ENCODE measurements around the gene PHYKPL.

The PHYKPL gene

DNA sequence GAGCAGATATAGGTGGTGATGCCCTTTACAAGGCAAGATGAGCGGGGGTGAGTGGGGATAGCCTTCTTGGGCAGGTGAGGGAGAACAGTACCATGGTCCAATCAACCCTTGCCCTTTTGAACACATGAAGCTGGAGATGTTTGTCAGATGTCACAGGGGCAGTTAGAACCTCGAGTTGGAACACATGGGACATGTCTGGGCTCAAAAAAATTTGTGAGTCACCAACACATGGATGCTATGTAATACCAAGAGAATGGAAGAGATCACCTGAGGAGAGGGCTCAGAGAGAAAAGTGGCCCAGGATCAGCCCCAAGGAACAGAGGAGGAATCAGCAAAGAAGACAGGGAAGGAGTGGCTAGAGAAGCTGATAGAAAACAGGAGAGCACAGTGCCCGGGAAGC, 4.7 kb downstream of the PHYKPL start:
- H3K9me3 ChIP-seq (ENCODE audit: insufficient read depth, low read length, severe bottlenecking), result no peaks in the 10 kb centered on the region
- peaks cover 26% of the 10 kb centered on the region for H3K4me1 ChIP-seq (ENCODE audit: insufficient read depth, low read length)
- ATAC-seq (ENCODE audit: insufficient read depth, low read depth) (no peak), DNase-seq (no peak)
- peaks cover 45% of the 10 kb centered on the region for H3K79me2 ChIP-seq (ENCODE audit: insufficient read depth, low read length)
- TF ChIP-seq, protein P1, sequence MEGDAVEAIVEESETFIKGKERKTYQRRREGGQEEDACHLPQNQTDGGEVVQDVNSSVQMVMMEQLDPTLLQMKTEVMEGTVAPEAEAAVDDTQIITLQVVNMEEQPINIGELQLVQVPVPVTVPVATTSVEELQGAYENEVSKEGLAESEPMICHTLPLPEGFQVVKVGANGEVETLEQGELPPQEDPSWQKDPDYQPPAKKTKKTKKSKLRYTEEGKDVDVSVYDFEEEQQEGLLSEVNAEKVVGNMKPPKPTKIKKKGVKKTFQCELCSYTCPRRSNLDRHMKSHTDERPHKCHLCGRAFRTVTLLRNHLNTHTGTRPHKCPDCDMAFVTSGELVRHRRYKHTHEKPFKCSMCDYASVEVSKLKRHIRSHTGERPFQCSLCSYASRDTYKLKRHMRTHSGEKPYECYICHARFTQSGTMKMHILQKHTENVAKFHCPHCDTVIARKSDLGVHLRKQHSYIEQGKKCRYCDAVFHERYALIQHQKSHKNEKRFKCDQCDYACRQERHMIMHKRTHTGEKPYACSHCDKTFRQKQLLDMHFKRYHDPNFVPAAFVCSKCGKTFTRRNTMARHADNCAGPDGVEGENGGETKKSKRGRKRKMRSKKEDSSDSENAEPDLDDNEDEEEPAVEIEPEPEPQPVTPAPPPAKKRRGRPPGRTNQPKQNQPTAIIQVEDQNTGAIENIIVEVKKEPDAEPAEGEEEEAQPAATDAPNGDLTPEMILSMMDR (IDR thresholded peaks at IDR 0.05; ENCODE audit: borderline replicate concordance, extremely low read depth, low read length, poor library complexity, severe bottlenecking), result no peak
- no peak for TF ChIP-seq EZH2 (IDR thresholded peaks at IDR 0.05; ENCODE audit: borderline replicate concordance, low read depth, low read length, severe bottlenecking)
- no peak overlapping the region for H3K4me2 ChIP-seq (ENCODE audit: insufficient read depth, low read length)
- H3K27me3 ChIP-seq (ENCODE audit: insufficient read depth, low read length, poor library complexity), result no peaks in the 10 kb centered on the region
- peaks cover 62% of the 10 kb centered on the region for H4K20me1 ChIP-seq (ENCODE audit: insufficient read depth, low read length)
- peaks cover 90% of the 10 kb centered on the region for H3K36me3 ChIP-seq (ENCODE audit: insufficient read depth, low read length)
- H3K9ac ChIP-seq (ENCODE audit: low read depth, low read length), result no peak overlapping the region
- no peak overlapping the region for H3K4me3 ChIP-seq (ENCODE audit: low read depth in 1 of 2, low read length in 2 of 2)
- H2AFZ ChIP-seq (ENCODE audit: low read depth, low read length), result no peak overlapping the region
- no peak overlapping the region for H3K27ac ChIP-seq (ENCODE audit: low read length)

GRCh38 chr5:178227138-178227659, 5.4 kb downstream of the PHYKPL start:
- H3K9ac ChIP-seq (ENCODE audit: low read depth, low read length), result no peak overlapping the region
- H3K4me1 ChIP-seq (ENCODE audit: insufficient read depth, low read length), result peaks cover 23% of the 10 kb centered on the region
- H3K27ac ChIP-seq (ENCODE audit: low read length), result no peak overlapping the region
- TF ChIP-seq, protein P1 (IDR thresholded peaks at IDR 0.05; ENCODE audit: borderline replicate concordance, extremely low read depth, low read length, poor library complexity, severe bottlenecking), result no peak
- no peak for TF ChIP-seq EZH2 (IDR thresholded peaks at IDR 0.05; ENCODE audit: borderline replicate concordance, low read depth, low read length, severe bottlenecking)
- peaks cover 97% of the 10 kb centered on the region for H3K36me3 ChIP-seq (ENCODE audit: insufficient read depth, low read length)
- H4K20me1 ChIP-seq (ENCODE audit: insufficient read depth, low read length), result peaks cover 62% of the 10 kb centered on the region
- no peak overlapping the region for H3K4me2 ChIP-seq (ENCODE audit: insufficient read depth, low read length)
- H3K4me3 ChIP-seq (ENCODE audit: low read depth in 1 of 2, low read length in 2 of 2), result no peak overlapping the region
- no peaks in the 10 kb centered on the region for H3K9me3 ChIP-seq (ENCODE audit: insufficient read depth, low read length, severe bottlenecking)
- H3K79me2 ChIP-seq (ENCODE audit: insufficient read depth, low read length), result peaks cover 42% of the 10 kb centered on the region
- H3K27me3 ChIP-seq (ENCODE audit: insufficient read depth, low read length, poor library complexity), result no peaks in the 10 kb centered on the region
- no peak overlapping the region for H2AFZ ChIP-seq (ENCODE audit: low read depth, low read length)
- no peak for ATAC-seq (ENCODE audit: insufficient read depth, low read depth)
- no peak for DNase-seq

DNA sequence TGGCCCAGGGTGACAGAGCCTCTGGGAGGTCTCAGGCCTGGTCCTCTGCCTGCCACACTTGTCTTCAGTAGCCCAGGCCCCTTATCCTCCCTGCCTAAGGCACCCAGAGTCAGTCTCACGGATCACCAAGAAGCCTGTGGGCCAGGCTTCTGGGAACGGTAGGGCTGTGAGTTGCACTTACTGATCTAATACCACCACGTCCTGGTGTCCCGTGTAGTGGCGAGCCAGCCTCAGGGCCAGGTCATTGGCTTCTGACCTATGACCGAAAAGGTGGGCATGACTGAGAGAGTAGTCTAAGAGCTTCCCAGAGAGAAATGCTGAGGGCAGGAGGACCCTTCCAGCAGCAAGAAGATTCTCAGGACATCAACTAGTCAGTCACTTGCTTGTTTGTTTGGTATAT, 7.4 kb downstream of the PHYKPL start:
- Histone ChIP-seq H3K9me3 (ENCODE audit: insufficient read depth, low read length, severe bottlenecking) (no peaks in the 10 kb centered on the region), H3K4me1 (ENCODE audit: insufficient read depth, low read length) (peaks cover 6% of the 10 kb centered on the region; the same call in 1 of the 2 replicates), H2AFZ (ENCODE audit: low read depth, low read length) (no peak overlapping the region), H3K27me3 (ENCODE audit: insufficient read depth, low read length, poor library complexity) (no peaks in the 10 kb centered on the region), H3K4me3 (ENCODE audit: low read depth in 1 of 2, low read length in 2 of 2) (no peak overlapping the region), H3K36me3 (ENCODE audit: insufficient read depth, low read length) (peaks cover 90% of the 10 kb centered on the region), H4K20me1 (ENCODE audit: insufficient read depth, low read length) (peaks cover 43% of the 10 kb centered on the region), H3K9ac (ENCODE audit: low read depth, low read length) (no peak overlapping the region), H3K27ac (ENCODE audit: low read length) (no peak overlapping the region), H3K4me2 (ENCODE audit: insufficient read depth, low read length) (no peak overlapping the region), H3K79me2 (ENCODE audit: insufficient read depth, low read length) (peaks cover 22% of the 10 kb centered on the region)
- TF ChIP-seq, protein P1 (IDR thresholded peaks at IDR 0.05; ENCODE audit: borderline replicate concordance, extremely low read depth, low read length, poor library complexity, severe bottlenecking), result no peak
- TF ChIP-seq EZH2 (IDR thresholded peaks at IDR 0.05; ENCODE audit: borderline replicate concordance, low read depth, low read length, severe bottlenecking), result no peak
- no peak for ATAC-seq (ENCODE audit: insufficient read depth, low read depth)
- no peak for DNase-seq
